Mucosa of gallbladder (tissue), 1 donor: ENCODE results near the gene LRRC2. TPM values are rescaled to one million over a fixed set of nuclear protein-coding genes. Genes with fewer than 3 reads are reported as not detected.
"Not testable (repeated sequence)": the region's sequence is repeated elsewhere in the genome, so short reads cannot be mapped to it uniquely, and the experiment has no call there.

ENCODE experiments used
- DNase-seq: peaks from one replicate; pipeline ENCODE4 v3.0.0-alpha.2; 2020; ENCODE audit warnings: low spot score
- total RNA-seq: library from RNA; stranded (reverse); gene quantifications from one replicate; pipeline ENCODE4 v1.2.1, GENCODE V29; 2021
- donor health status: DM: no; HTN: no; CAD: no.

Gene LRRC2
- total RNA-seq, 1 donor from 2014 or later: 1.9 TPM

- DNase-seq: no peak
Observed at GRCh38 chr3:46557814-46558183, 8.3 kb downstream of the LRRC2 start.

- DNase-seq: no peak
Observed at GRCh38 chr3:46553154-46553553, 12.9 kb downstream of the LRRC2 start.

GRCh38 chr3:46552538-46552937, 13.6 kb downstream of the LRRC2 start:
- no peak for DNase-seq

GRCh38 chr3:46551615-46552014, 14.5 kb downstream of the LRRC2 start:
- DNase-seq: no peak

- no peak for DNase-seq
Observed at GRCh38 chr3:46549989-46550388, 16.1 kb downstream of the LRRC2 start.

- no peak for DNase-seq
Observed at GRCh38 chr3:46549408-46549904, 16.6 kb downstream of the LRRC2 start.

GRCh38 chr3:46548611-46549010, 17.5 kb downstream of the LRRC2 start:
- DNase-seq: not testable (repeated sequence)

- no peak for DNase-seq
Observed at GRCh38 chr3:46546896-46547440, 19.1 kb downstream of the LRRC2 start.

- DNase-seq: no peak
Observed at GRCh38 chr3:46545818-46546630, 20.1 kb downstream of the LRRC2 start.

GRCh38 chr3:46544771-46545503, 21.2 kb downstream of the LRRC2 start:
- no peak for DNase-seq

- DNase-seq: no peak
Observed at GRCh38 chr3:46542801-46543201, 23.3 kb downstream of the LRRC2 start.

GRCh38 chr3:46542344-46542743, 23.8 kb downstream of the LRRC2 start:
- no peak for DNase-seq

GRCh38 chr3:46541835-46542234, 24.3 kb downstream of the LRRC2 start:
- DNase-seq: no peak

- DNase-seq: no peak
Observed at GRCh38 chr3:46540550-46540949, 25.6 kb downstream of the LRRC2 start.

- DNase-seq: no peak
Observed at GRCh38 chr3:46539443-46540005, 26.6 kb downstream of the LRRC2 start.

GRCh38 chr3:46538803-46539442, 27.2 kb downstream of the LRRC2 start:
- DNase-seq: peak; percentile 46

- not testable (repeated sequence) for DNase-seq
Observed at GRCh38 chr3:46538425-46538802, 27.7 kb downstream of the LRRC2 start.

GRCh38 chr3:46537779-46538178, 28.3 kb downstream of the LRRC2 start:
- no peak for DNase-seq

GRCh38 chr3:46537316-46537715, 28.8 kb downstream of the LRRC2 start:
- no peak for DNase-seq

GRCh38 chr3:46536758-46537157, 29.3 kb downstream of the LRRC2 start:
- DNase-seq: no peak

- no peak for DNase-seq
Observed at GRCh38 chr3:46535746-46536145, 30.4 kb downstream of the LRRC2 start.

- DNase-seq: no peak
Observed at GRCh38 chr3:46533091-46533490, 33.0 kb downstream of the LRRC2 start.
